Measurements from ENCODE around the gene PABPC4L. TPM values are rescaled to one million over a fixed set of nuclear protein-coding genes. Genes with fewer than 3 reads are reported as not detected.

The PABPC4L gene
- polyA plus RNA-seq, 1 of the 3 experiments (the other 2 are of a cell fraction) = not detected

- no peaks in the 10 kb centered on the region for H3F3A ChIP-seq (replicated peaks; ENCODE audit: insufficient read depth)
- no peaks in the 10 kb centered on the region for H3K27me3 ChIP-seq (ENCODE audit: insufficient read depth)
- H3K9me2 ChIP-seq = no peaks in the 10 kb centered on the region
- TF ChIP-seq, protein P1, sequence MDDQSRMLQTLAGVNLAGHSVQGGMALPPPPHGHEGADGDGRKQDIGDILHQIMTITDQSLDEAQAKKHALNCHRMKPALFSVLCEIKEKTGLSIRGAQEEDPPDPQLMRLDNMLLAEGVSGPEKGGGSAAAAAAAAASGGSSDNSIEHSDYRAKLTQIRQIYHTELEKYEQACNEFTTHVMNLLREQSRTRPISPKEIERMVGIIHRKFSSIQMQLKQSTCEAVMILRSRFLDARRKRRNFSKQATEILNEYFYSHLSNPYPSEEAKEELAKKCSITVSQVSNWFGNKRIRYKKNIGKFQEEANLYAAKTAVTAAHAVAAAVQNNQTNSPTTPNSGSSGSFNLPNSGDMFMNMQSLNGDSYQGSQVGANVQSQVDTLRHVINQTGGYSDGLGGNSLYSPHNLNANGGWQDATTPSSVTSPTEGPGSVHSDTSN (IDR thresholded peaks at IDR 0.05) = no peak
- TF ChIP-seq TAF1 (IDR thresholded peaks at IDR 0.05; ENCODE audit: borderline replicate concordance, low read depth, low read length) (no peak), FOXJ3 (CRISPR knock-in tag; IDR thresholded peaks at IDR 0.05) (no peak), USF2 (IDR thresholded peaks at IDR 0.05; ENCODE audit: borderline replicate concordance, low read depth, low read length) (no peak), FOXM1 (IDR thresholded peaks at IDR 0.05; ENCODE audit: low read depth) (no peak), ELF1 (IDR thresholded peaks at IDR 0.05) (no peak), EP300 (IDR thresholded peaks at IDR 0.05; ENCODE audit: borderline replicate concordance in 1 of 2, low read depth in 1 of 2, low read length in 1 of 2) (no peak)
- TF ChIP-seq, protein P2, sequence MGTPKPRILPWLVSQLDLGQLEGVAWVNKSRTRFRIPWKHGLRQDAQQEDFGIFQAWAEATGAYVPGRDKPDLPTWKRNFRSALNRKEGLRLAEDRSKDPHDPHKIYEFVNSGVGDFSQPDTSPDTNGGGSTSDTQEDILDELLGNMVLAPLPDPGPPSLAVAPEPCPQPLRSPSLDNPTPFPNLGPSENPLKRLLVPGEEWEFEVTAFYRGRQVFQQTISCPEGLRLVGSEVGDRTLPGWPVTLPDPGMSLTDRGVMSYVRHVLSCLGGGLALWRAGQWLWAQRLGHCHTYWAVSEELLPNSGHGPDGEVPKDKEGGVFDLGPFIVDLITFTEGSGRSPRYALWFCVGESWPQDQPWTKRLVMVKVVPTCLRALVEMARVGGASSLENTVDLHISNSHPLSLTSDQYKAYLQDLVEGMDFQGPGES (IDR thresholded peaks at IDR 0.05; ENCODE audit: low read depth, low read length) = no peak
- TF ChIP-seq, protein P3, sequence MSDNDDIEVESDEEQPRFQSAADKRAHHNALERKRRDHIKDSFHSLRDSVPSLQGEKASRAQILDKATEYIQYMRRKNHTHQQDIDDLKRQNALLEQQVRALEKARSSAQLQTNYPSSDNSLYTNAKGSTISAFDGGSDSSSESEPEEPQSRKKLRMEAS (IDR thresholded peaks at IDR 0.05; ENCODE audit: low read depth) = no peak
- H3K4me2 ChIP-seq = no peak overlapping the region
- WGBS (ENCODE audit: low lambda C conversion rate) = 10% methylated on average over 8 of the region's 8 CpGs
- POLR2A ChIA-PET = no interaction called here
- no peak overlapping the region for H3K4me3 ChIP-seq (ENCODE audit: low read depth in 2 of 2, low read length in 1 of 2)
- CTCF ChIA-PET = no interaction called here
- H3K4me1 ChIP-seq (ENCODE audit: control insufficient read depth in 1 of 2, insufficient read depth in 2 of 2, low read depth in 1 of 2, low read length in 1 of 2) = no peaks in the 10 kb centered on the region
- H2AFZ ChIP-seq (ENCODE audit: low read depth) = no peak overlapping the region
- no peaks in the 10 kb centered on the region for H3K79me2 ChIP-seq (ENCODE audit: insufficient read depth)
- no peak overlapping the region for H3K9ac ChIP-seq
- DNase-seq = no peak
- H4K20me1 ChIP-seq (ENCODE audit: insufficient read depth) = no peaks in the 10 kb centered on the region
- no peaks in the 10 kb centered on the region for H3K9me3 ChIP-seq
- H3K27ac ChIP-seq (ENCODE audit: low read depth in 2 of 2, low read length in 1 of 2) = no peak overlapping the region
- H3K36me3 ChIP-seq (replicated peaks in 1 of 2; ENCODE audit: control insufficient read depth in 1 of 2, insufficient read depth in 2 of 2, low read length in 1 of 2) = no peaks in the 10 kb centered on the region
Observed at GRCh38 chr4:134202166-134202956, 772 bp upstream of the PABPC4L start.

DNA sequence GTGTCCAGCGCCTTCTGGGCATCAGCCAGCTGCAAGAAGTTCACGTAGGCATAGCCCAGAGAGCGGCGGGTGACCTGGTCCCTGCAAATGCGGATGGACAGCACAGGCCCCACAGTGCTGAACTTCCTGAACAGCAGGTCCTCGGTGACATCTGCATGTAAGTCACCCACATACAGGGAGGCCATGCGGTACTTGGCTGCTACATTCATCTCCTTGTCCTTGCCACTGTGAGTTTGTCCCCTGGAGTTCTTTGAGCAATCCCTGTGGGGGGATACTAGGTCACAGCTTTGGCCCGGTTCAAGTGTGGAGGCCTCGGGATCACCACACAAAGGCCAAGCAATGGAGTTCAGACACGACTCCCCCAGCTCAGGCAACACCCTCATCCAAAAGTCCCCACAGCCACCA lies 776 bp downstream of the PABPC4L start:
- POLR2A ChIA-PET = no interaction called here
- Histone ChIP-seq H3K4me1 (ENCODE audit: control insufficient read depth in 1 of 2, insufficient read depth in 2 of 2, low read depth in 1 of 2, low read length in 1 of 2) (no peaks in the 10 kb centered on the region), H3F3A (replicated peaks; ENCODE audit: insufficient read depth) (no peaks in the 10 kb centered on the region), H4K20me1 (ENCODE audit: insufficient read depth) (no peaks in the 10 kb centered on the region), H3K4me2 (no peak overlapping the region), H3K79me2 (ENCODE audit: insufficient read depth) (no peaks in the 10 kb centered on the region), H3K36me3 (replicated peaks in 1 of 2; ENCODE audit: control insufficient read depth in 1 of 2, insufficient read depth in 2 of 2, low read length in 1 of 2) (no peaks in the 10 kb centered on the region), H2AFZ (ENCODE audit: low read depth) (no peak overlapping the region), H3K27ac (ENCODE audit: low read depth in 2 of 2, low read length in 1 of 2) (no peak overlapping the region), H3K9me2 (no peaks in the 10 kb centered on the region), H3K4me3 (ENCODE audit: low read depth in 2 of 2, low read length in 1 of 2) (no peak overlapping the region), H3K9me3 (no peaks in the 10 kb centered on the region), H3K9ac (no peak overlapping the region), H3K27me3 (ENCODE audit: insufficient read depth) (no peaks in the 10 kb centered on the region)
- 33% methylated on average over 1 of the region's 10 CpGs for WGBS (ENCODE audit: low lambda C conversion rate)
- TF ChIP-seq, protein P2 (IDR thresholded peaks at IDR 0.05; ENCODE audit: low read depth, low read length) = no peak
- TF ChIP-seq SIN3A (IDR thresholded peaks at IDR 0.05; ENCODE audit: borderline replicate concordance, low read depth, low read length) (no peak), FOXJ3 (CRISPR knock-in tag; IDR thresholded peaks at IDR 0.05) (no peak), NRF1 (IDR thresholded peaks at IDR 0.05; ENCODE audit: low read depth, low read length) (no peak), SMC3 (IDR thresholded peaks at IDR 0.05; ENCODE audit: low read depth, low read length) (no peak), RAD21 (IDR thresholded peaks at IDR 0.05; ENCODE audit: low read length) (no peak), FOXM1 (IDR thresholded peaks at IDR 0.05; ENCODE audit: low read depth) (no peak), JUND (IDR thresholded peaks at IDR 0.05) (no peak), CHD2 (IDR thresholded peaks at IDR 0.05; ENCODE audit: low read length, partially characterized antibody) (no peak), EZH2phosphoT487 (IDR thresholded peaks at IDR 0.05; ENCODE audit: borderline replicate concordance, low read depth) (no peak)
- TF ChIP-seq, protein P3 (IDR thresholded peaks at IDR 0.05; ENCODE audit: low read depth) = no peak
- DNase-seq = no peak
- CTCF ChIA-PET = no interaction called here

Measured in SK-N-SH (cell line).